Fibroblast of skin of scalp (primary cell): ENCODE data around the gene MYMX.

Experiments used
- DNase-seq: peaks from one replicate; pipeline ENCODE4 v3.0.0-alpha.2; 2013

Gene MYMX

GRCh38 chr6:44251576-44252524, 35.1 kb downstream of the MYMX start:
- DNase-seq, result no peak

GRCh38 chr6:44253307-44254101, 36.8 kb downstream of the MYMX start:
- peak; percentile 43 for DNase-seq

GRCh38 chr6:44254191-44255104, 37.7 kb downstream of the MYMX start:
- DNase-seq, result no peak

GRCh38 chr6:44255105-44255808, 38.5 kb downstream of the MYMX start:
- DNase-seq, result no peak

GRCh38 chr6:44255871-44256774, 39.4 kb downstream of the MYMX start:
- DNase-seq, result no peak

- DNase-seq, result no peak
Observed at GRCh38 chr6:44256775-44257024, 40.0 kb downstream of the MYMX start.

GRCh38 chr6:44257025-44257752, 40.5 kb downstream of the MYMX start, which contains the start of gene SLC35B2:
SLC35B2 (minus strand) TSS chr6:44257528; CDS start chr6:44257410, 118 bp downstream.
- DNase-seq, result peak; percentile 74

GRCh38 chr6:44257753-44258324, 41.1 kb downstream of the MYMX start:
- no peak for DNase-seq

- no peak for DNase-seq
Observed at GRCh38 chr6:44258325-44258863, 41.7 kb downstream of the MYMX start.

- DNase-seq, result no peak
Observed at GRCh38 chr6:44258921-44259320, 42.2 kb downstream of the MYMX start.

- DNase-seq, result no peak
Observed at GRCh38 chr6:44260011-44260410, 43.3 kb downstream of the MYMX start.

GRCh38 chr6:44260451-44261297, 43.9 kb downstream of the MYMX start:
- no peak for DNase-seq

GRCh38 chr6:44261581-44261980, 44.9 kb downstream of the MYMX start:
- DNase-seq, result no peak

- DNase-seq, result no peak
Observed at GRCh38 chr6:44262467-44263353, 46.0 kb downstream of the MYMX start.

- DNase-seq, result no peak
Observed at GRCh38 chr6:44263354-44264100, 46.8 kb downstream of the MYMX start.

- DNase-seq, result no peak
Observed at GRCh38 chr6:44264154-44265006, 47.7 kb downstream of the MYMX start.
